GM18505 (cell line): Measurements from ENCODE around the gene PLXDC2.

Experiments used
- ATAC-seq: cut with Tn5 transposase; IDR thresholded peaks from one replicate; pipeline ENCODE4 v1.9.1; 2021; ENCODE audit not compliant: unreplicated experiment
- POLR2A ChIP-seq: IDR thresholded peaks from 4 replicates; pipeline ENCODE4 v1.6.1; 2011; ENCODE audit warnings: borderline replicate concordance; ENCODE audit not compliant: insufficient read depth, insufficient read length; ENCODE audit errors: extremely low read depth

Gene PLXDC2

DNA sequence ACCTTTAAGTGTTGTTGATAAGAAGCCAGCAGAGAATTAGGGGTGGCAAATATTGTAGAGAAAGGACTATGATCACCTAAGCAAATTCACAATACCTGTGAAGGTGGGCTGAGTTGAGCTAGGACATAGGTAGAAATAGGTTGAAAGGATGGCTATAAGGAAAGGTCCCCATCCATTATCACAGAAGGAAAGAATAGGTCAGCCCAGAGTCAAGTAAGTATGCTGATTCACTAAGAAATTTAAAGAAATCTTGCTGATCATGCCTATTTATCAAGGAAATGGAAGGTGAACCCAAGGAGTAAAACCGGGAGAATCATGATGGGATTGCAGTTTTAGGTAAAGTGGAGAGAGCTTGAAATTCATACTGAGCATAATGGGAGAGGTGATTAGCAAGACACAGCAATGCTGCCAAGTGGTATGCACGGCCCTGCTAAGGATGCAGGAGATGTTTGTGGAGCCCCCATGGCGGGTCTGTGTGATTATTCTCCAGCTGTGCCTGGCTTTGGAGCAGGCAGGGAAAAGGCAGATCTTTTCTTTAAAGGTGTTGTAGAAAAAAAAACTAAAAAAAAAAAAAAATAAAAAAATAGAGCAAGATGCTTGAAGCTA, 399.4 kb downstream of the PLXDC2 start:
- TF ChIP-seq POLR2A, result no peak
- ATAC-seq, result no peak

- no peak for ATAC-seq
- no peak for TF ChIP-seq POLR2A
Measured at GRCh38 chr10:20221356-20221755, 405.1 kb downstream of the PLXDC2 start.

GRCh38 chr10:20228729-20229128, 412.5 kb downstream of the PLXDC2 start:
- ATAC-seq, result no peak
- TF ChIP-seq POLR2A, result no peak

- no peak for ATAC-seq
- no peak for TF ChIP-seq POLR2A
Measured at GRCh38 chr10:20232079-20232705, 416.0 kb downstream of the PLXDC2 start.

DNA sequence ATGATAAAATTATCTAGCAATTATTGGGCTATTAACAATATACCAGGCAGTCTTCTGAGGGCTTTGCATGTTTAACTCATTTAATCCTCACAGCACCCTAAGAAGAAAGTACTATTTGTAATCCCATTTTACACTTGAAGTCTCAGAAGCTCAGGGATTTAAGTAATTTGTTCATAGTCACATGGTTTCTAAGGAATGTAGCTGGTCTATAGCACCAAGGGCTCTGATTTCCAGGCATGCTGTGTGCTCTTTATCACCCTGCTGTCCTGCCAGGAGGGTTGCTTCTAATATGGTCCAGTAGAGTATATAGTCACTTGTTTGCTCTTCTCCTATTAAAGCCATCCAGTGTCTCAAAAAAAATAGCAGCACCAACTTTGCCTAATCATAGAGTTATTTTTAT, 417.2 kb downstream of the PLXDC2 start:
- no peak for ATAC-seq
- TF ChIP-seq POLR2A, result no peak

DNA sequence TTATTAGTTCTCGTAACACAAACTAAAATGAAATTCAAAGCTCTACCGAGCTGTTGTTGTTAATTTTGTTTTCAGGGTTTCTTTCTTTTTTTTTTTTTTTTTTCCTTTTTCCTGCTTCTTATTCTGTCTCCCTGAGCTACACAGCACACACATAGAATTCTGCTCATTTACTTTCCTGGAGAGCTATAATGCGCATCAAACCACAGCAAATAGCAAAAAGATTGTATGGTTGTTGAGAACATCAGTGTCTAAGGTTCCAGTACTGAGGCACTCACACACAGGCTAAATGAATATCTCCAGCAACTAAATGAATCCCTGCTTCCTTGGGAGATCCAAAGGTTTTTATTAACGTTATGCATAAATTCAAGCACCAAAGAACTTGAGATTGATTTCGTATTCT, 418.3 kb downstream of the PLXDC2 start:
- no peak for ATAC-seq
- no peak for TF ChIP-seq POLR2A

- no peak for ATAC-seq
- TF ChIP-seq POLR2A, result no peak
Measured at GRCh38 chr10:20237091-20237570, 420.9 kb downstream of the PLXDC2 start.

GRCh38 chr10:20237586-20237985, 421.4 kb downstream of the PLXDC2 start:
- no peak for TF ChIP-seq POLR2A
- no peak for ATAC-seq

DNA sequence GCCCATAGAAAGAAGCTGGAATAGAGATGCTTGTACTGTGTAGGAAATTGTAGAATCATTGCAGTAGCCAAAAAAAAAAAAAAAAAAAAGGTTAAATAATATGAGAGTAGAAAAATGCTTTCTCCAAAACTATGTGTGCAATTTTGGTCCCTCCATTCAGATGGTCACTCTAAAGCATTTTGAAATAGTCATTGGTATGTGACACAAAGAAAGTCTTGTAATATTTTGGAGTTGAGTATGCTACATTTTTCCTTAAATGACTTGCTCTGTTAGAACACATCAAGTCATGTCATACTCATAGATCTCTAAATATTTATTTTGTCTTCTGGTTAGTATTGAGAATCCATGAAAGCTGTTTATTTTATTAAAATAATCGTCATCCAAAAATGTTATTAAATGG, 424.4 kb downstream of the PLXDC2 start:
- TF ChIP-seq POLR2A, result no peak
- ATAC-seq, result no peak

DNA sequence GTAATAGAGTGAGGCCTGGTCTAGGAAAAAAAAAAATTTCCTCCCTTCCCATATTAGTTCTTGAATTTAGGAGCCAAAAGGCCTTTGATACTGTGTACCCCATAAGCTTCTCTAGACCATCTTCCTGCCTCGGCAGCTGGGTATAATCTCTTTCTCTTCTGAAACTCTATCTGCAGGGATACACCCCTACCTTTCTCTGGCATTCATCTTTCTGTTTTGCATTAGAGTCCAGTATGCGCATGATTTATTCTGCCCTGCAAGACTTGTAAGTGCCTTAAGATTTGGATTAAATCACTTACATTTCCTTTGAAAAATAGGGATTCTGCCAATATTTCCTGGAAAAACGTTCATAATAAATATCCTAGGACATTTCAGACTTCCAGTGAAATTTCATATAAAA, 431.2 kb downstream of the PLXDC2 start:
- ATAC-seq, result no peak
- TF ChIP-seq POLR2A, result no peak

DNA sequence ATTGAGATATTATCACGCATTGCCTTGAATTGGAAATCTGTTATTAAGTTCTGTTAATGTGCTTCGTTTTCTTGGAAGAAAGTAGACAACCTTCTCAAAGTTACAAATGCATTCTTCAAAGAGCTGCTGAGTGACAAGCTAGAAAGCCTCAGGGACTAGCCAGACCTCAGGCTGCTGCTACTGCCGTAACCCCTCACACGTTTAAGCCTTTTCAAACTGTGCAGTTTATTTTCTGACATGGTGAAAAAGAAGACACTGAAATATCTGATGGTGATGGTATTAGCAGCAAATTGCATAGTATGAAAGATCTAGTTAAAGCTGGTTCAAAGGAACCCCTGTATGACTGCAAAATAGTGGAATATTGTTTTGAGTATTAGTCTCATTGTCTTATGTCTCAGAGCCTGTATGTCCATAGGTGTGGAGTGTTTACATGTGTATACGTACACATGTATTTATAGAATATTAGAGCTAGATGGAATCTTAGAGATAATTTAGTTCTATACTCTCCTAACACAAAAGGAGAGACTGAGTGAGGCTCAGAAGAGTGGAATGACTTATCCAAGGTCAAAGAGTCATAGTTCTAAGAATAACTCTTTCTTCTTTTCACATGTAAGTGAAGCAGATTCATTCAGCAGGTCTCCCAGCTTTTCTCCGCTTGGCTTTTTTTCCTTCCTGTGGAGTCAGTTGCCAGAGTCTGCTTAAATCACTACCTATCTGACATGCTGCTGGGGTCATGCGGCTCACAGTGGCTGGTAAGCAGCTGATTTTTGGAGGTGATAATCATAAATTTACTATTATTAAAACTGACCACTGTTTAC, 431.9 kb downstream of the PLXDC2 start:
- no peak for TF ChIP-seq POLR2A

DNA sequence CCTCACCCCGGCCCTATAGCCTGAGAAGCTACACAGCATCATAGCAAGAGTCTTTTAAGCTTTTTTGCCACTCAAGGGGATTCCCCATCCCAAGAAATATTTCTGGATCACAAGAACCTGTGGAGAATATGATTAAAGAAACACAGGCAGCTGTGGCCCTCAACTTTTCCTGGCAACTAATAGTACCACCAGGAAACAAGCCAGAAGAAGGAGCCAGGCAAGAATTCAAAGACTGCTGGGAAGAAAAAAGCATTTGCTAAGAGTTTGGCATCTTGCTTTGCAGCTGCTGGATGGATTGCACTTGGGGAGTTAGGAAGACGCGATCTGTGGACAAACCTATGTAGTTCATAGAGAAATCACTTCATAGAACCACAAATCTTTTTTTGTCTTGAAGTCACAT, 437.8 kb downstream of the PLXDC2 start:
- no peak for ATAC-seq
- TF ChIP-seq POLR2A, result no peak

More for the DNA sequence above, 431.9 kb downstream of the PLXDC2 start:
- no peak for ATAC-seq

DNA sequence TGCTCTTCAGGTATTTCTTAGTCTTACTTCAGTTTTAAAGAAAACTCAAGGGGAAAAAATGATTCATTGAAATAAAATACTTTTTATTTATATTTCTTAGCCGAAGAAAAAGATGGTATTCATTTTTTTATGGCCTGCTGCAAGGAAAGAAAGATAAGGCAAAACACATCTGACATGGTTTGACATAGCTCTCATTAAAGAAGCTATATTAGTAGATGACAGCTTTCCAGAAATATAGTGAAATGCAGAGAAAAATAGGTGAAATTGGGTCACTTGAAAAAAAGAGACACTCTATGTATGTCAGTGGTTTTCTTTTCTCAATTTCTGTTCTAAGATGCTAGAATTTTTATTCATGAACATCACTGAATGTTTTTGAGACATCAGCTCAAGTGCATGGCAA, 438.3 kb downstream of the PLXDC2 start:
- no peak for ATAC-seq
- TF ChIP-seq POLR2A, result no peak

- ATAC-seq, result no peak
- TF ChIP-seq POLR2A, result no peak
Measured at GRCh38 chr10:20256969-20257368, 440.7 kb downstream of the PLXDC2 start.
